Activated CD8-positive, alpha-beta memory T cell treated with anti-CD3 and anti-CD28 coated beads, Interleukin-2, amount 10 ng/mL, durations not matched to agents 7 days and 5 days (primary cell): ENCODE measurements around the gene UPK3BL1. TPM values are rescaled to one million over a fixed set of nuclear protein-coding genes. Genes with fewer than 3 reads are reported as not detected.
"Not testable (repeated sequence)": the region's sequence is repeated elsewhere in the genome, so short reads cannot be mapped to it uniquely, and the experiment has no call there.

Experiments used
- ATAC-seq: fragments of 150-1000 bp; cut with Tn5 transposase; one replicate; pipeline ENCODE4 v1.10.0; 2021; ENCODE audit warnings: moderate library complexity
- CTCF ChIA-PET: fragments of 350-600 bp; sonication (Branson Sonifier 250); formaldehyde crosslinking; loops from one replicate; lab custom pipeline; 2021; ENCODE audit warnings: antibody characterized with exemption; lab: Charles Lee
- DNase-seq: peaks from one replicate; pipeline ENCODE4 v3.0.0-alpha.2; 2020
- H3K27ac Mint-ChIP-seq: one replicate; pipeline ENCODE4 v1.8.0; 2021; ENCODE audit warnings: mild to moderate bottlenecking, mixed read lengths
- H3K27me3 Mint-ChIP-seq: one replicate; pipeline ENCODE4 v1.8.0; 2021; ENCODE audit warnings: mixed read lengths
- H3K36me3 Mint-ChIP-seq: one replicate; pipeline ENCODE4 v1.8.0; 2021; ENCODE audit warnings: mild to moderate bottlenecking, mixed read lengths
- H3K4me1 Mint-ChIP-seq: one replicate; pipeline ENCODE4 v1.8.0; 2021; ENCODE audit warnings: mixed read lengths
- H3K4me3 Mint-ChIP-seq: one replicate; pipeline ENCODE4 v1.8.0; 2021; ENCODE audit warnings: mild to moderate bottlenecking, moderate library complexity, mixed read lengths
- H3K9me3 Mint-ChIP-seq: one replicate; pipeline ENCODE4 v1.8.0; 2022; ENCODE audit warnings: low read depth, mixed read lengths
- total RNA-seq, 2 experiments: library from RNA; stranded (reverse); gene quantifications; one replicate each; pipeline ENCODE4 v1.2.3, GENCODE V29; 2021

The UPK3BL1 gene, protein sequence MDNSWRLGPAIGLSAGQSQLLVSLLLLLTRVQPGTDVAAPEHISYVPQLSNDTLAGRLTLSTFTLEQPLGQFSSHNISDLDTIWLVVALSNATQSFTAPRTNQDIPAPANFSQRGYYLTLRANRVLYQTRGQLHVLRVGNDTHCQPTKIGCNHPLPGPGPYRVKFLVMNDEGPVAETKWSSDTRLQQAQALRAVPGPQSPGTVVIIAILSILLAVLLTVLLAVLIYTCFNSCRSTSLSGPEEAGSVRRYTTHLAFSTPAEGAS
- 10 to 100 TPM; 20.8 to 30.7 TPM for total RNA-seq

DNA sequence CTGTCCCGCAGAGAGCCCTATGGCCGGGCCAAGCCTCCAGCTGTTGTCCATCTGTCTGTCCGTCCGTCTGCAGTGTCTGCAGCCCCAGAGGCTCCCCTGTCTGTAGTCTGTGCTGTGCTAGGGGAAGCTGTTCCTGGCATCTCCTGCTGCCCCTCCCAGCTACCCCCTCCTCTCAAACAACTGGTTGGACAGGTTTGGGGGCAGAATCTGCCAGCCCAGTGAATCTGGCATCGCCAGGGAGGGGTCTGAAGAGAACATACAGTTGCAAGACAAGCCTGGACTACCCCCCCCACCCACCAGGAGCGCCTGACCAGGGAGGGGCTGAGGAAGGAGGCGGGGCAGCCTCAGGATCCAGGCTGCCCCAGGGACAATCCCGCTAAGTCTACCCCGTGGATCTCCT lies at the start of gene UPK3BL1:
Gene UPK3BL1, minus strand, starts transcription at position 101 of the 400 bp plus-strand sequence. Its CDS starts 50 bp downstream, at position 51.
- CTCF ChIA-PET, DNase-seq, H3K27ac Mint-ChIP-seq, H3K27me3 Mint-ChIP-seq, ATAC-seq, H3K4me1 Mint-ChIP-seq, H3K4me3 Mint-ChIP-seq, H3K9me3 Mint-ChIP-seq, H3K36me3 Mint-ChIP-seq: not testable (repeated sequence)

DNA sequence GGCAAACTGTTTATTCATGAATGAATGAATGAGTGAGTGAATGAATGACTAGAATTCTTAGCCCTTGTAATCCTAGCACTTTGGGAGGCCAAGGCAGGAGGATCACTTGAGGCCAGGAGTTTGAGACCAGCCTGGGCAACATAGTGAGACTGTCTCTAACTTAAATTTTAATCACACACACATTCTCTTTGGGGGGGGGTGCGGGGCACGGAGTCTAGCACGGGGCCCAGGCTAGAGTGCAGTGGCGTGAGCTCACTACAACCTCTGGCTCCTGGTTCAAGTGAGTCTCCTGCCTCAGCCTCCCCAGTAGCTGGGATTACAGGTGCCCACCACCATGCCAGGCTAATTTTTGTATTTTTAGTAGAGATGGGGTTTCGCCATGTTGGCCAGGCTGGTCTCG lies 48.0 kb upstream of the UPK3BL1 start:
- H3K4me1 Mint-ChIP-seq, H3K9me3 Mint-ChIP-seq, ATAC-seq, H3K27me3 Mint-ChIP-seq, H3K27ac Mint-ChIP-seq, CTCF ChIA-PET, H3K4me3 Mint-ChIP-seq, DNase-seq, H3K36me3 Mint-ChIP-seq: not testable (repeated sequence)

DNA sequence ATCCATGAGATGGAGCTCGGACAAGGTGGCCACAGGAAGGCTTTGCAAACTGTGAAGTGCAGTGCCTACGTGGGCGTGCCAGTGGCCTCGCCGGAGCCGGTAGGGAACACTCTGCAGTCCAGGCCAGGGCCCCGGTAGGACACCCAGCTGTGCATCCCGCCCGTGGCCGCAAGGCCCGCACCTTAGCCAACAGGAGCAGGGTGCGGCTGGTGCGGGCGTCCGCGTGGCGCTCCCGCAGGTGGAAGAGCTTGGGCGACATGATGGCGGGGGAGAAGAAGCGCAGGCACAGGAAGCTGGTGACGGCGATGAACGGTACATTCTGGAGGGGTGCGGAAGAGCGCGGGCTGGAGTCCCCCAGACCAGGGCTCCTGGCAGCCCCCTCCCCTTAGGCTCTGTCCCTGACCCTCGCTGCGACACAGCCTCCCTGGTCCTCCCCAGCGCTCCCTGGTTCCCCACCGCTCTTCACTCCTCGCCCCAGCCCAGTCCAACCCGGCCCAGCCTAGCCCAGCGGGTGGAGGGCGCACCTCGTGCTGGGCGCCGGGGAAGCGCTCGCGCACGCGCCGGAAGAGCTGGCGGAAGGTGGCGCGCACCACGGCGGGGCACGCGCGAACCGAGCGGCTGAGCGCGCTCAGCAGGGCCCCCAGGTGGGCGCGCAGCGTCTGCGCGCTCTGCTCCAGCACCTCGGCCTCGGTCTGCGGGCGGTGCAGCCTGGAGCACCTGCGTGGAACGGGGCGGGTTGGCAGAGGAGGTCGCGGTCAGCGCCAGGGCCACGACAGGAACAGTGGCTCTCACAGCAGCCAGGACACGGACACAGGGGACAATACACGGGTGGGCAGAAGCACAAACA lies 47.1 kb upstream of the UPK3BL1 start:
- H3K36me3 Mint-ChIP-seq, H3K4me3 Mint-ChIP-seq, CTCF ChIA-PET, H3K9me3 Mint-ChIP-seq, H3K27ac Mint-ChIP-seq, H3K4me1 Mint-ChIP-seq, H3K27me3 Mint-ChIP-seq: not testable (repeated sequence)
- ATAC-seq (peak; percentile 79), DNase-seq (peak; percentile 43)

DNA sequence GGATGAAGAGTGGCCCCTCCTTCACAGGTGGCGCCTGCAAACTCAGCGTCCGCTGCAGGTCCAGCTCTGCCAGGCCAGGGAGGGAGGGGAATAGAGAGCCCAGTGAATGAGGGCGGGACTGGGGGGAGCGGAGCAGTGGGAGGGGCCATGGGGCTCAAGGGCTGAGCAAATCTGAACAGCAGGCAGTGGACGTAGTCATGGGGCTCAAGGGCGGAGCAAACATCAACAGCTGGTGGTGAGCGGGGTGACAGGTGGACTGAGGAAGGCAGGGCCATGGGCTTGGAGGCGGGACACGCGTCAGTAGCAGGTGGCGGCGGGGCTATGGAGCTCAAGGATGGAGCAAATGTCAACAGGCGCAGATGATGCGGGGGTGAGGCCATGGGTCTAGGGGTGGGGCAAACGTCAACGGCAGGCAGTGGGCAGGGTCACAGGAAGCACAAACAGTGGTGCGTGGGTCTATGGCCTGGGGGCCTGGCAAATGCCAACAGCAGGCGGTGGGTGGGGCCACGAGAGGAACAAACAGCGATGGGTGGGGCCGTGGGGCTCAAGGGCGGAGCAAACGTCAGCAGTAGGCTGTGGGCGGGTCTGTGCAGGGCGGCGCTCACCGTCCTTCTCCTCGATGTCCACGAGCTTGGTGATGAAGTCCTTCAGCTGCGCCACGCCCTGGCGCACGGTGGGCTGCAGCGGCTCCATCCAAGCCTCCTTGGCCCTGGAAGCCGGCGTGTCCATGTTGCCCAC lies 45.9 kb upstream of the UPK3BL1 start:
- DNase-seq, H3K4me3 Mint-ChIP-seq, CTCF ChIA-PET, H3K9me3 Mint-ChIP-seq, H3K27me3 Mint-ChIP-seq, H3K27ac Mint-ChIP-seq, H3K36me3 Mint-ChIP-seq, H3K4me1 Mint-ChIP-seq: not testable (repeated sequence)
- peak; percentile 90 for ATAC-seq

DNA sequence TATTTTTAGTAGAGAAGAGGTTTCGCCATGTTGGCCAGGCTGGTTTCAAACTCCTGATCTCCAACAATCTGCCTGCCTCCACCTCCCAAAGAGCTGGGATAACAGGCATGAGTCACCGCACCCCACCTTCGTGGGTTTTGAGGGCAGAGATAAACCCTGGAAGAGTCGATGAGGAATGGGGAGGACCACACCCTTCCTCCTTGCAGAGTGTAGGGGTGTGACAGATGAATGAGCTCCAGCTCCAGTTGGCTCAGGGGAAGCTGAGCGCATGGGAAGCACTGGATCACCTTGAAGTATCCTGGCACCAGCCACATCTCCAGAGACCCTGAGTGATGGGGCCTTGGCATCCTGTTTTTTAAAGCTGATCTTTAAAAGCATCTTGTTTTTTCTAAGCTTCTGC lies 40.0 kb upstream of the UPK3BL1 start:
- CTCF ChIA-PET, H3K4me1 Mint-ChIP-seq, DNase-seq, H3K27me3 Mint-ChIP-seq, H3K4me3 Mint-ChIP-seq, ATAC-seq, H3K36me3 Mint-ChIP-seq, H3K9me3 Mint-ChIP-seq, H3K27ac Mint-ChIP-seq: not testable (repeated sequence)

DNA sequence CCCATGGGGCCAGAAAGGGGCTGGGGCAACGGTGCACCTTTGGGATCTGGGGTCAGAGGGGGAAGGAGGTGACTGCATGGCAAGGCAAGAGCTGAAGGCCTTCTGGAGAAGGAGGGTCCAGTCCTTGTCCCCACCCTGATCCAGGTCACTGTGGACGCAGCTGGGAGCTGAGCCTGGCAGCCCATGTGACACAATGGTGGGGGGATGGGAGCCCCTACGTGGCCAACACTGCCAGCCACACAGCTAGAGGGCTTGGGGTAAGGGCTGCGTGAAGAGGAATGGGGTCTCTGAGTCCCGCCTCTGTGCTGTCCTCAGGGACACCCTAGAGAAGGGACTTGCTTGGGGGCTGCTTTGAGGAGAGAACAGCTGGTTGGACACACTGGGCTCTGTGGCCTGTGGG lies 38.2 kb upstream of the UPK3BL1 start:
- H3K9me3 Mint-ChIP-seq, CTCF ChIA-PET, DNase-seq, H3K4me3 Mint-ChIP-seq, H3K36me3 Mint-ChIP-seq, H3K27ac Mint-ChIP-seq, H3K4me1 Mint-ChIP-seq, H3K27me3 Mint-ChIP-seq, ATAC-seq: not testable (repeated sequence)

DNA sequence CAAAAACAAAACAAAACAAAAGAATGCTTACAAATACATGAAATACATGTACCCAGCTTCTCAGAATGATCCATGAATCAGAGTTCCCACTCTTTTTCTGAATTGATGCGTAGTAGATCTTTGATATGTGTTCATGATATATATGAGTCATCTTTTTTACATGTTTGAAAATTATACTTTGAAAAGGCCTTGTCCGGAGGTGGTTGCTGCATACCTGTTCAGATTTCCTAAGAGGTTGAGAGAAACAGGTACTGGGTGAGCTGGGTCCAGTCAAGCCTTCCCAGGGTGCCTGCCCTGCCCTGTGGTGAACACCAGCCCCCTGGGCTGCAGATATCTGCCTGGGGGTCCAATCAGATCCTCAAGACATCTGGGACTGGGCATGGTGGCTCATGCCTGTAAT lies 33.0 kb upstream of the UPK3BL1 start:
- H3K36me3 Mint-ChIP-seq, ATAC-seq, H3K4me1 Mint-ChIP-seq, DNase-seq, H3K9me3 Mint-ChIP-seq, CTCF ChIA-PET, H3K4me3 Mint-ChIP-seq, H3K27me3 Mint-ChIP-seq, H3K27ac Mint-ChIP-seq: not testable (repeated sequence)

DNA sequence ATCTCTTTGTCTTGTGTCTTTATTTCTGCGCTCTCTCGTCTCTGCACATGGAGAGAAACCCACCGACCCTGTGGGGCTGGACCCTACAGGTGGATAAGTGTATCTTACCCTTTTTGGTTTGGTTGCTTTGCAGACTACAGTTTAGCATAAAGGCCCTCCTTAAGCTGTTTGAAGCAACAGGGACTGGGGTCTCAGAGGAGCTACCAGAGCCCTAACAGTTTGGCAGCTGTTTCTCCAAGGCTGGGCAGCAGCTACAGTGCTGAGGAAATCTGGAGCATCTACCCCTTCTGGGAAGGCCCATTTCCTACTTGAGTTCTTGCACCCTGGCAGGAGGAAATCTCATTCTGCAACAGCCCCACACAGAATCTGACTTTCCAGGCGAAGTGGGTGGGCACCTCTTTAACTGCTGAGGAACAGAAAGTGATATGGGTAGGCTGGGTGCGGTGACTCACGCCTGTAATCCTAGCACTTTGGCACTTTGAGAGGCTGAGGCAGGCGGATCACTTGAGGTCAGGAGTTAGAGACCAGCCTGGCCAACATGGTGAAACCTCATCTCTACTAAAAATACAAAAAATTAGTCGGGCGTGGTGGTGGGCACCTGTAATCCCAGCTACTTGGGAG lies 31.0 kb upstream of the UPK3BL1 start:
- H3K9me3 Mint-ChIP-seq, H3K27ac Mint-ChIP-seq, H3K36me3 Mint-ChIP-seq, ATAC-seq, DNase-seq, H3K4me1 Mint-ChIP-seq, H3K27me3 Mint-ChIP-seq, H3K4me3 Mint-ChIP-seq, CTCF ChIA-PET: not testable (repeated sequence)

DNA sequence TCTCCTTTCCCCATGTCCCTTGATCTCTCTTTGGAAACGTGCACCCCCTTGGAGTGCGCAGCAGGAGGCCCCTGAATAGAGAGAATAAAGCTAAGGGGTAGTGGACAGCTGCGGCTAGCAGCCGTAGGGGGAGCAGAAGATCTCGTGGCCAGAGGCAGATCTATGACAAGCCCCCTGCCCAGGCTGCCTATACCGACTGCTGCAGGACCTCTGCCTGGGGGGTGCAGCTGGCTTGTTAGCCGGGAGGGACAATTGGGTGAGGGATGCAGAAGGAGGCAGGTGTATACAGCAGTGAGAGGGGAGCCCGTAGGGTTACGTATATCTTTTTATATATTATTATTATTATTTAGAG lies 29.3 kb upstream of the UPK3BL1 start:
- DNase-seq, H3K36me3 Mint-ChIP-seq, H3K4me3 Mint-ChIP-seq, H3K9me3 Mint-ChIP-seq, H3K27ac Mint-ChIP-seq, CTCF ChIA-PET, H3K27me3 Mint-ChIP-seq, H3K4me1 Mint-ChIP-seq: not testable (repeated sequence)
- peak; percentile 52 for ATAC-seq

DNA sequence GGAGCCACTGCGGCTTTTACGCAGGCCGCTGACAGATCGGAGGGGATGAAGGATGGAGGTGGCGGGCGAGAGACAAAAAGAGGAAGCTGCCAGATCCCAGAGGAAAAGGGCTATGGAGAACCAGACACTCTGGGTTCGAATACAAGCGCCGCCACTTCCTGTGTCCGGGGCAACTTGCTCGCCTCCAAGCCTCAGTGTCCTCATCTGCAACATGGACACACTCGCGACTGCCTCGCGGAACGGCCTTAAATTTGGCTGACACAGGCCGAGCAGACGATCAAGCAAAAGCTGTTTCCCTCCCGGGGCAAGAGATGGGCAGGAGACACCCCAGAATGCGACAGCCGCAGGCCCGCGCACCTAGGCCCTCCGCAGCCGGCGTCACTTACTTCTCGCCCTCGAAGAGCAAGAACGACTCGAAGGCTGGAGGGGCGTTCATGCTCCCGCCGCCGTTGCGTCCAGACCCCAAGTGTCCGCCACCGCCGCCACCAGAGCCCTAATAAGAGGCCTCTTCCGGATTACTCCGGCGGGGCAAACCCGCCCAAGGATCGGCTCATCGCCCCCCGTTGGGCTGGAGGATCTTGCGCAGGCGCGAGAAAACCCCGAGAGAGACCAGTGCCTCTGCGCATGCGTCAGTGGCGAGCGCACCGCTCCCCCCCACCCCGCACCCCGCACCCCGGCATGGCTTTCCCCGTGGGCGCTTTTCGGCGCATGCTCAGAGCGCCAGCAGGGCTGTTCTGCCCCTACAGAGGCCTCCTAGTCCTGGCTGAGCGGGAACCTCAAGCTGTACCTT lies 28.8 kb upstream of the UPK3BL1 start, which contains the start of gene POLR2J2:
Gene POLR2J2, minus strand, starts transcription at position 498 of the 790 bp plus-strand sequence. Its CDS starts 62 bp downstream, at position 436.
- H3K27me3 Mint-ChIP-seq, H3K9me3 Mint-ChIP-seq, H3K4me1 Mint-ChIP-seq, CTCF ChIA-PET, DNase-seq, H3K27ac Mint-ChIP-seq, H3K36me3 Mint-ChIP-seq, H3K4me3 Mint-ChIP-seq: not testable (repeated sequence)
- ATAC-seq: peak; percentile 73

DNA sequence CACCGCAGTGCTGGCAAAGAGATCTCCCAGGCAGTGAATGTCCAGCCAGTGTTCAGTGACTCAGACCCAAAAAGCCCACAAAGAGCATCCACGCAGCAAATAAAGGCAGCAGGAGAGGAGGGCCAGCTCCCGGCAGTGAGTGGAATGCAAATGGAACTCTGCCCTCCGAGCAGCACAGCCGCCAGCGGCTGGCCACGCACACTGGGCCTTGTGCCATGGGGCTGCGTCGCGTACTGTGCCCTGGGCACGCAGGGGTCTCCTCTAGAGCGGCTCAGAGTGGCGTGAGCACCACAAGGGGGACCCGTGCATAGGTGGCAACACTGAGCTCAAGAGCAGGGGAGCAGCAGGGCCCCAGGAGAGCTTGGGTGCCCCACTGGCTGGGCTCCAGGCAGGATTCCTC lies 24.9 kb upstream of the UPK3BL1 start:
- H3K27ac Mint-ChIP-seq, H3K36me3 Mint-ChIP-seq, CTCF ChIA-PET, H3K9me3 Mint-ChIP-seq, ATAC-seq, H3K4me1 Mint-ChIP-seq, H3K4me3 Mint-ChIP-seq, DNase-seq, H3K27me3 Mint-ChIP-seq: not testable (repeated sequence)

DNA sequence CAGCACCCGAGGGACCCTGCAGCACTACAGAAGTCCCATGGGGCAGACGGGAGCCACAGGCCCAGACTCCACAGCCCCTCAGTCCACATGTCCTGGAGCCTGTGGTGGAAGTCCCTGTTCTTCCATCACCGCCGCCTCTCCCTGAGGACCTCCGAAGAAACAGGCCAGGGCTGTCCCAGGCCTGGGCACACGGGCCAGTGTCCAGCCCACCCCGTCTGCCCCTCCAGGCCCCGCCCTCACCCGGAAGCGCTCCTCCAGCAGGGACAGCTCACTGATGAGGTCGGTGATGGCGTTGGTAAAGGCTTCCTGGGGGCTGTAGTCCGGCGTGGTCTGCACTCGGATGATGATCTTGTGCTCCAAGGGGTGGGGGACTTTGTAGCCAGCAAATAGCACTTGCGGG lies 24.3 kb upstream of the UPK3BL1 start:
- H3K27me3 Mint-ChIP-seq, H3K4me3 Mint-ChIP-seq, ATAC-seq, DNase-seq, H3K4me1 Mint-ChIP-seq, CTCF ChIA-PET, H3K27ac Mint-ChIP-seq, H3K9me3 Mint-ChIP-seq, H3K36me3 Mint-ChIP-seq: not testable (repeated sequence)

DNA sequence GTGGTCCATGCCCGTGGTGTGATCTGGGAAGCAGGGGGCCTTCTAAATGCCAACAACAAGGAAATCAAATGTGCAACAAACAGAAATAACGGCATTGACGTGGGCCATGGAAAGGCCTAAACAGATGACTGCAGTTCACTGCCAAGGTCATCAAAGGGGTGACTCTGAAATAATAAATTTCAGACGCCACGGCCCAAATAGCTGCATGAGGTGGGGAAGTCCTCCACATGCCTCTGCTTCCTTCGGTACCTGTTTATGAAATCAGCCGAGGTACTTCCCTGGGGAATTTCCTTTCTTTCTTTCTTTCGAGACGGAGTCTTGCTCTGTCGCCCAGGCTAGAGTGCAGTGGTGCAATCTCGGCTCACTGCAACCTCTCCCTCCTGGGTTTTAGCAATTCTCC lies 22.2 kb upstream of the UPK3BL1 start:
- H3K4me1 Mint-ChIP-seq, H3K27ac Mint-ChIP-seq, DNase-seq, ATAC-seq, CTCF ChIA-PET, H3K4me3 Mint-ChIP-seq, H3K36me3 Mint-ChIP-seq, H3K9me3 Mint-ChIP-seq, H3K27me3 Mint-ChIP-seq: not testable (repeated sequence)
